ENCODE measurements around the gene LPAR1. TPM values are rescaled to one million over a fixed set of nuclear protein-coding genes. Genes with fewer than 3 reads are reported as not detected.

The LPAR1 gene
- total RNA-seq, 1 experiment from 2014 or later = 4.9 TPM

- TF ChIP-seq ZNF532 (CRISPR knock-in tag; IDR thresholded peaks at IDR 0.05; ENCODE audit: borderline replicate concordance) (no peak), TEAD1 (CRISPR knock-in tag; IDR thresholded peaks at IDR 0.05) (no peak), NFE2L1 (CRISPR knock-in tag; IDR thresholded peaks at IDR 0.05) (no peak), CREM (CRISPR knock-in tag; IDR thresholded peaks at IDR 0.05) (no peak), SOX15 (CRISPR knock-in tag; IDR thresholded peaks at IDR 0.05) (no peak), NR3C1 (CRISPR knock-in tag; conservative IDR thresholded peaks at IDR 0.05; ENCODE audit: low read depth) (no peak), RORB (CRISPR knock-in tag; IDR thresholded peaks at IDR 0.05) (no peak), AR (CRISPR knock-in tag; IDR thresholded peaks at IDR 0.05) (no peak), PRDM15 (CRISPR knock-in tag; IDR thresholded peaks at IDR 0.05) (no peak), ATF1 (CRISPR knock-in tag; IDR thresholded peaks at IDR 0.05) (no peak), GTF2I (CRISPR knock-in tag; conservative IDR thresholded peaks at IDR 0.05) (no peak), NR2C2 (CRISPR knock-in tag; IDR thresholded peaks at IDR 0.05) (no peak)
These were observed 192.1 kb downstream of the LPAR1 start (continued) for GRCh38 chr9:110846215-110846614.

- Mint-ChIP-seq H3K4me1 (no peaks in the 10 kb centered on the region), H3K27me3 (ENCODE audit: low read depth) (no peaks in the 10 kb centered on the region), H3K27ac (no peak overlapping the region), H3K36me3 (no peaks in the 10 kb centered on the region), H3K9me3 (no peaks in the 10 kb centered on the region), H3K4me3 (no peak overlapping the region)
- no peak for DNase-seq (ENCODE audit: low spot score)
- POLR2A ChIA-PET = no interaction called here
- ATAC-seq = no peak
- CTCF ChIA-PET = no interaction called here
- no peak for TF ChIP-seq CTCF (IDR thresholded peaks at IDR 0.05)
- TF ChIP-seq ZNF138 (CRISPR knock-in tag; conservative IDR thresholded peaks at IDR 0.05) = no peak
- no peak for TF ChIP-seq PRRX2 (CRISPR knock-in tag; IDR thresholded peaks at IDR 0.05)
- no peak for TF ChIP-seq NFATC4 (CRISPR knock-in tag; IDR thresholded peaks at IDR 0.05)
- no peak for TF ChIP-seq USF2 (CRISPR knock-in tag; IDR thresholded peaks at IDR 0.05)
- TF ChIP-seq ZBTB43 (CRISPR knock-in tag; IDR thresholded peaks at IDR 0.05) = no peak
- no peak for TF ChIP-seq SP1 (CRISPR knock-in tag; conservative IDR thresholded peaks at IDR 0.05)
- no peak for TF ChIP-seq E2F5 (CRISPR knock-in tag; IDR thresholded peaks at IDR 0.05)
- no peak for TF ChIP-seq MXD4 (CRISPR knock-in tag; IDR thresholded peaks at IDR 0.05; ENCODE audit: borderline replicate concordance)
- TF ChIP-seq NR1H2 (CRISPR knock-in tag; IDR thresholded peaks at IDR 0.05) = no peak
- TF ChIP-seq ATF3 (CRISPR knock-in tag; conservative IDR thresholded peaks at IDR 0.05) = no peak
These were observed 194.1 kb downstream of the LPAR1 start for GRCh38 chr9:110844121-110844520.
